GM12872 (cell line): ENCODE results near the gene ITGB6.

Source experiments
- TF ChIP-seq, protein P1 (sequence below): IDR thresholded peaks from 3 replicates; pipeline ENCODE4 v1.5.1; 2011; ENCODE audit warnings: low read depth, mild to moderate bottlenecking, low read length, moderate library complexity; ENCODE audit not compliant: insufficient read depth

ITGB6 gene

DNA sequence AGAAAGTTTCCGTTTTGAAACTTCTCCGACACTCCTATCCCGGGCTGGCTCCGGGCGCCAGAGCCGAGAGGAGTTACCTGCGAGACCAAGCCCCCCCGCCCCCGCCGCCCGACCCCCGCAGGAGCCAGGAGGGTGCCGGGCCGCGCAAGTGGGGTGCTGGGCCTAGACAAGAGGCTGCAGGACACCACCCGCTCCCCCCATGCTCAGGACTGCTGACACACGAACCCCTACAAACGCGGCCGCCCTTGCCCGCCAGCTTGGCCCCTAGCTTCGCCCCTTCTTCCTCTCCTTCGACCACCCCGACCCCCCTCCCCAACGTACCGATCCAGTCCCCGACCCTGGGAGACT, 138.2 kb downstream of the ITGB6 start:
- TF ChIP-seq, protein P1, sequence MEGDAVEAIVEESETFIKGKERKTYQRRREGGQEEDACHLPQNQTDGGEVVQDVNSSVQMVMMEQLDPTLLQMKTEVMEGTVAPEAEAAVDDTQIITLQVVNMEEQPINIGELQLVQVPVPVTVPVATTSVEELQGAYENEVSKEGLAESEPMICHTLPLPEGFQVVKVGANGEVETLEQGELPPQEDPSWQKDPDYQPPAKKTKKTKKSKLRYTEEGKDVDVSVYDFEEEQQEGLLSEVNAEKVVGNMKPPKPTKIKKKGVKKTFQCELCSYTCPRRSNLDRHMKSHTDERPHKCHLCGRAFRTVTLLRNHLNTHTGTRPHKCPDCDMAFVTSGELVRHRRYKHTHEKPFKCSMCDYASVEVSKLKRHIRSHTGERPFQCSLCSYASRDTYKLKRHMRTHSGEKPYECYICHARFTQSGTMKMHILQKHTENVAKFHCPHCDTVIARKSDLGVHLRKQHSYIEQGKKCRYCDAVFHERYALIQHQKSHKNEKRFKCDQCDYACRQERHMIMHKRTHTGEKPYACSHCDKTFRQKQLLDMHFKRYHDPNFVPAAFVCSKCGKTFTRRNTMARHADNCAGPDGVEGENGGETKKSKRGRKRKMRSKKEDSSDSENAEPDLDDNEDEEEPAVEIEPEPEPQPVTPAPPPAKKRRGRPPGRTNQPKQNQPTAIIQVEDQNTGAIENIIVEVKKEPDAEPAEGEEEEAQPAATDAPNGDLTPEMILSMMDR: no peak

DNA sequence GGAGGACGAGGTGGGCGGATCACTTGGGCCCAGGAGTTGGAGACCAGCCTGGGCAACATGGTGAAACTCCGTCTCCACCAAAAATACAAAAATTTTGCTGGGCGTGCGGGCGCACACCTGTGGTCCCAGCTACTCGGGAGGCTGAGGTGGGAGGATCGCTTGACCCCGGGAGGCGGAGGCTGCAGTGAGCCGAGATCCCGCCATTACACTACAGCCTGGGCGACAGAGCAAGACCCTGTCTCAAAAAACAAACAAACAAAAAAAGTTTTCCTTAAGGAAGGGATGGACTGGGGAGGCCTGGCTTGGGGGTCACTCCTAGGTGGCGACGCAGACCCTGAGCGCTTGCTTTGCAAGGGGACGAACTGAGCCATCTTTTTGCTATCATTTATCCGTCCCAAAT, 138.5 kb downstream of the ITGB6 start:
- TF ChIP-seq, protein P1: no peak

DNA sequence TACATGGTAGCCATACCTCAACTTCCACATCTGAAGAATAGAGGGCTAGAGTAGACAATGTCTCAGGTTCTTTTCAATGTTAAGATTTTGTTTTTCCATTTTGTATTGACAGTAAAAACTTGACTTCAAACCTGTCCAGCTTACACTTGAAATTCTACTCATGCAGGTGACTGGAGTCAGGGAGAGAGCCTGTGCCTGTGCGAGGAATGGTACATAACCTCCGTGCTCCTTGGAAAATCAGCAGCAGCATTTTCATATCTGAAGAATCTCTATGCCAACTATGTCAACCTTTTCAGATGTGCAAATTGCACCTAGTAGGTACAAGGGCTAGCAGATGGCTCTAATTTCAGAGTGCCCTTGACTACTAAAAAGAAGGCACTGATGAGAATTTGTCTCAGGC, 139.8 kb downstream of the ITGB6 start:
- TF ChIP-seq, protein P1: no peak

DNA sequence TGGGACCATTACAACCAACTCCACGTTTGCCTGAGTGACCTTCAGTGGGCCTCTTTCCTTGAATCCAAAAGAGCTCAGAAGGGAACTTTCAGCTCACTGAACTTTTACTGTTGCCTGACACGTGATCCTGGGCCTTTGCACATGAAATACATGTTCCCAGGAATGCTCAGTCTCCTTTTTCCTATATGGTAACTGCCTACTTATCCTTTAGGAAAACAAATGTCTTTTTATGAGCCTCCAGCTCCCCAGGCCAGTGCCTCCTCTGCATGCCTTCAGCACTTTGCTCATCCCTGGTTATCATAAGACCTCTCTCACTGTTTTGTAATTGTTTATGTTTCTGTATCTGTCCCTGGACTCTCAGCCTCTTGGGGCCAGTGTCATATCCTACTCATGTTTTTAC, 142.7 kb downstream of the ITGB6 start:
- TF ChIP-seq, protein P1: no peak

DNA sequence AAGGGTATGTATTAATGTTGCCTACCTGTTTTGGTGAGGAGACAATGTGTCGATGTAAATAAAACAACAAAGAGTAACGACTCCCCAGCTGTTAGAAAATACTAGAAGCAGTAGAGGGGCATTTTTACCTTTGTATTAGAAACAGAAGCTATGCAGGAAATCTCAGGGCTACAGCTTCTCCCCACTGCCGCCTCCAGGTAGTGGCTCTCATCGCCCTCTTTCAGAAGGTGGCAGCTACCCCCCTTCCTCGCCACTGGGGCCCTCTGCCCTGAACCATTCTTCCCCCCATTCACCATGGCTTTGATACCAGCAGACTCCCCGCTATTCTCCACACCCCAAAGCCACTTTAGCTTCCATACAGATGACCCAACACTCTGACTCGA, 144.4 kb downstream of the ITGB6 start:
- TF ChIP-seq, protein P1: no peak

DNA sequence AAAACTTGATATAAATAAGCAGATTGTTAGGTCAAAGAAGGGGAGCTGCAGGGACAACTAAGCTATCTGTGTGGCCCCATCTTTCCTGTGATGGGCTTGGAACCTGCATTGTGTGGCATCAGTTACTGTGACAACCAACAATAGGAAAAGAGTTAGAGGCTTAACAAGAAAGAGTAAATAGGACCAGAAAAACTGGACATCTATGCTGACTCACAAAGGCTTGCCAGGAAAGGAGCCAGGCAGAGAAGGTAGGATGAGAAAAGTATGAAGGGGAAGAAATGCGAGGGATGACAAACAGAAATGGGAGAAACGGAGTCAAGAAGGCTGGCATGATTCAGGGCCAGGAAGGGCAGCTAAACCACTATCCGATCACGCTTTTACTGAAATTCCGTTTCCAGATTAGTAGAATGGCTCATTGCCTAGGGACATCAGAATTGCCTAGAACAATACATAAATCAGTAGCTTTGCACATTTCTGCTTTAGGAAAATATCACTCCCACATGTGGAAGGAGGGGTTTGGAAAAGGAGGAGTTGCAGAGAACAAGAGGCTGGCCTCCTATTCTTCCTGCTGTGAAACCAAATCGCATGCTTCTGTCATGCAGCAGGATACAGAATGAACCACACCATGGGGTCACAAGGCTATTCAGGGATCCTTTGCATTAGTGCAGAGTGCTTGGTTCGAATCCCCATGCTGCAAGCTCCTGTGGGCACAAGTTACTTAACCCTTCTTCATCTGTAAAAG, 144.9 kb downstream of the ITGB6 start:
- TF ChIP-seq, protein P1: no peak

DNA sequence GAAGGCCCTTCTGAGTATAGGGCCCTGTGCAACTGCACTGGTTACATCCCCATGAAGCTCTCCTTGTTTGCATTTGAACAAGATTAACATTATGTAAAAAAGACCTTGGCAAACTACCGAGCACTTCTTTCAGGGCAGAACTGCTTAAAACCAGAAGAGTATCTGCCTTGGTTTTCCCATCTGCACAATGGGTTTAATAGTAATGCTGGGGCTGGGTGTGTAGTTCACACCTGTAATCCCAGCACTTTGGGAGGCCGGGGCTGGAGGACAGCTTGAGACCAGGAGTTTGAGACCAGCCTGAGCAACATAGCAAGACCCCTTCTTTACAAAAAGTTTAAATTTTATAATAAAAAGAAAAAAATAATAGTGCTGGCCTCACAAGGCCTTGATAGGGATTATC, 146.1 kb downstream of the ITGB6 start:
- TF ChIP-seq, protein P1: no peak
